Measurements from ENCODE around the gene GPATCH3. TPM values are rescaled to one million over a fixed set of nuclear protein-coding genes. Genes with fewer than 3 reads are reported as not detected.
"Not testable (repeated sequence)": the region's sequence is repeated elsewhere in the genome, so short reads cannot be mapped to it uniquely, and the experiment has no call there.

Gene GPATCH3
- total RNA-seq, 1 donor from 2014 or later, result 8.2 TPM

DNA sequence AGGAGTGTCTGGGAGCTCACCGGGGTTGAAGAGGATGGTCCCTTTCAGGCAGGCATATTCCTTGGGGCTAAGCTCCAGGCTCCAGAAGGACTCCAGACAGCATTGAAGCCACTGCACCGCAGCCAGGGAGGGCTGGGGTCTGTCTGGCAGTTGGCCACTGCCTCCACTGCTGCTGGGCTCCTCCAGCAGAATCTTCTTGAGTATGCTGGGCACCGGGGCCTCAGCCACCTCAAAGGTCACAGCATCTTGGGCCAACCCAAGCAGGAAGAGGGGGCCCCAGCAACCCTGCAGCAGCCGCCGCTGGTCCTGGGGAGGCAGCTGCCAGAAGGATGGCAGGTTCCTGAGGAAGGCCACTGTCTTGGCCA, 13.1 kb upstream of the GPATCH3 start:
- DNase-seq (ENCODE audit: low read depth in 2 of 2), result no peak

- no peak for DNase-seq (ENCODE audit: low read depth in 2 of 2)
Measured at GRCh38 chr1:26912147-26912490, 11.9 kb upstream of the GPATCH3 start.

DNA sequence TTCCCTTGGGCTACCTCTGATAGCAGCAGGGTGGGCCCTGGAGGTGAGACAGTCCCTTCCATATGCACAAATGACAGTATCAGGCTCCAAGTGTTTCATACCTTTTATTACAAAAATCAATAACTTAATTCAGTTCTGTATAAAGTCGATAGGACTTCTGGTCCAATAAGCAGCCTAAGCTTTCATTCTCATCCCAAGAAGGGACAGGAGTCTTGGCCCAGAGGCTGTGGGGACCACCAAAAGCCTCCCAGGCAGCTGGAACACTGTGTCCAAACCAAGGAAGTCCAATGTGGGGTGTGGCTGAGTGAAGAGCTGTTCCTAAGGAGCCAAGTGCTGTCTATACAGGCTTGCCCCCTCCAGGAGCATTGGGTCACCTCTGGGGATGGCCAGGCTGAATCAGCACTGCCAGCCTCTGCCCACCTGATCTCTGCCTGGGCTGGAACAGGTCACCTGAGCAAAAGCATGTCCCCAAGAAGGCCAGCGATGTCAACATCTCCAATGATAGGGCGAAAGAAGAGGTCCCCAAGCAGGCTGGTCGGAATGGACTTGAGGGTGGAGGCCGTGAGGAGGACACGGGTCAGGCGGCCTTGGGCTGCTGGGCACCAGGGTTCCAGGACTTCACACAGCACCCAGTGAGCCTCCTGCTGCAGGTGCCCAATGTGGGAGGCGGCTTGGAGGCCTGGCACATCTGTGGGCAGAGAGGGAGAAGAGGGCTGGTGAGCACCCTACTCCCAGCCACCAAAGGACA, 11.3 kb upstream of the GPATCH3 start:
- DNase-seq (ENCODE audit: low read depth in 2 of 2), result no peak

- no peak for DNase-seq (ENCODE audit: low read depth in 2 of 2)
Measured at GRCh38 chr1:26910343-26911160, 10.3 kb upstream of the GPATCH3 start.

GRCh38 chr1:26909951-26910342, 9.7 kb upstream of the GPATCH3 start:
- no peak for DNase-seq (ENCODE audit: low read depth in 2 of 2)

DNA sequence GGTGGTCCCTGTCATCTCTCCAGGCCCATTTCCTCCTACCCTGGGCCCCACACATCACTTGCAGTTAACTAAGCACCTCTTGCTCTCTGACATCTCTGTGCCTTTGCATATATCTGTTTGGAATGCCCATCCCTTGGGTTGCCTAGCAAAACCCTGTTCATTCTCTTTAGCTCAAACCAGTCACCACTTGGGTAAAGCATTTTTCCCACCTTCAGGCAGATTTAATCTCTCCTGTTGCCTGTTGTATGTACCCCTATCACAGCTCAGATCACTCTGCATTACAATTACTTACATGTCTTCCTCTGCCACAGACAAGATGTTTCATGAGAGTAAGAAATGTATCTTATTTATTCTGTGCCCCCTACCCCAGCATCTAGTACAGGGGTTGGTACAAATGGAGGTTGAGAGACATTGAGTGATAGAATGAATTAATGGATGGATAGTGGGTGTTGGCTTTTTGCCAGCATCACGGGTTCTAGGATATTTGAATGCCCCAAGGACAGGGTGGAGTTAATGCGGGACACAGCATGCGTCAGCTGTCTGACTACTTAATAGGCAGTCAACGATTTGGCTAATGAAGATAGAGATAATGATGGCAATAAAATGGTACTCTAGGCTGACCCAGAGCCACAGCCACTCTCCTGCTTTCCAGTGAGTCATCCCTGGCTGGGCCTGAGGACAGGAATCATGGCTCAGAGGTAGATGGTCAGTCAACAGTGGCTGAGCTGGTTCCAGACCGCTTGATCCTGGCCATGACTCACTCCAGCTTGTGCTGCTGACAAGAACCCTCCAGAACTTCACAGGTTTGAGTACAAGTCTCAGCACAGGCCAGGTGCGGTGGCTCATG, 7.0 kb upstream of the GPATCH3 start:
- DNase-seq (ENCODE audit: low read depth in 2 of 2), result peak in 1 of 2 donors; percentile 71

GRCh38 chr1:26900815-26901511, 696 bp upstream of the GPATCH3 start:
- no peak for DNase-seq (ENCODE audit: low read depth in 2 of 2)

- no peak for DNase-seq (ENCODE audit: low read depth in 2 of 2)
Measured at GRCh38 chr1:26897351-26897750, 2.9 kb downstream of the GPATCH3 start.

DNA sequence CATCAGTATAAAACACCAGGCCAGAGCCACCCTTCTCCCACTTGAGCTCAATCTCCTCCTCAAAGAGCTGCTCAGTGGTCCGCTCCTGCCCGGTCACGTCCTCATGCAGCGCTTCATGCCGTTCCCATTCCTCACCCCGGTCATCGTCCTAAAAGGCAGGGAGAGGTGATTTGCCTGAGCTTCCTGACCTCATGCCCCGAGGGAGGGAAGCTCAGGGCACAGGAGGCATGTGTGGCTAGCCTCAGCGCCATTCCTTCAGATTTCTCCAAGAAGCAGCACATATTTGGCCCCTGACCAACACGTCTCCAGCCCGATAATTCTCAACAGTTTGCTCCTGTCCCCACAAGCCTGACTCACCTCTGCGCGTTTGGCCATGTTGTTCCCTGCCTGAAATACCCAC, 6.0 kb downstream of the GPATCH3 start:
- no peak for DNase-seq (ENCODE audit: low read depth in 2 of 2)

- DNase-seq (ENCODE audit: low read depth in 2 of 2), result no peak
Measured at GRCh38 chr1:26890467-26890796, 9.8 kb downstream of the GPATCH3 start.

DNA sequence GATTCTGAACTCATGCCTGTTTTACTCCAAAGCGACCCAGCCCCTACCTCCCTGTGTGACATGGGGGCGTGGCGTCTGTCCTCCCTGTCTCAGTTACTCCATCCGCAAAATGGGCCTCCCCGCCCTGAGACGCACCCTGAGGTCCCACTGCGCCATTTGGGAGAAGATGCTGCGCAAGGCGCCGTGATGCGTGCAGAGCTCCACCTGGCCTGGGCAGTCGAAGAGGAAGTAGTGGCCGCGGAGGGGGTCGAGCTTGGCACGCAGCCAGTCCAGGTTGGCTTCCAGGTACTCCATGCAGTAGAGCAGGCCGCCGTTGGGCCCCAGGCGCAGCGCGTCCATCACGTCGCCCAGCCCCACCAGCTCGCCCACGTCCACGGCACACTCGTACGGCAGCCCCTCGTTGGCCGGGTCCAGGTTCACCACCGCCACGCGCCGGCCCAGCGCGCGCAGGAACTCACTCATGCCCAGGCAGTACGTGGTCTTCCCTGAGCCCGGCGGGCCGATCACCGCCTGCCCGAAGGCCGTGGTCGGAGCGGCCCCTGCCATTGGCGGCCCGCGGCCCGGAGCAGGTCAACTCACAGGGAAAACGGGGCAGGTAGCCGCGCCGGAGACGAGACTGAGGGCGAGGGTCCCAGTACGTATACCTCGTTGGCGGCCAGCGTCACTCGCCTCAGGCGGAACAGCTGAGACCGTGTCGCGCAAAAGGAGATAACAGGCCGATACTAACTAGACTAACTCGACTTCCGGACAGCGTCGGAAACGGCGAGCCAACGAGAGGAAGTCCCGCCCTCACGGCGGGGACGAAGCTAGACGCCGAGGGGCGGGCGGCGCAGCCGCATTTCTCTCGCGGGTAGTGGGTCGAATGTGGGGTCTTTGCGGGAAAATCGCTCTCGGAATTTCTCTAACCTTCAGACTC, 10.5 kb downstream of the GPATCH3 start, which contains the start of gene GPN2:
TSS of gene GPN2 (minus strand) at position 733 of the 916 bp plus-strand sequence. CDS start at position 546, 187 bp downstream.
- DNase-seq (ENCODE audit: low read depth in 2 of 2), result peak; percentile 65 to 86

DNA sequence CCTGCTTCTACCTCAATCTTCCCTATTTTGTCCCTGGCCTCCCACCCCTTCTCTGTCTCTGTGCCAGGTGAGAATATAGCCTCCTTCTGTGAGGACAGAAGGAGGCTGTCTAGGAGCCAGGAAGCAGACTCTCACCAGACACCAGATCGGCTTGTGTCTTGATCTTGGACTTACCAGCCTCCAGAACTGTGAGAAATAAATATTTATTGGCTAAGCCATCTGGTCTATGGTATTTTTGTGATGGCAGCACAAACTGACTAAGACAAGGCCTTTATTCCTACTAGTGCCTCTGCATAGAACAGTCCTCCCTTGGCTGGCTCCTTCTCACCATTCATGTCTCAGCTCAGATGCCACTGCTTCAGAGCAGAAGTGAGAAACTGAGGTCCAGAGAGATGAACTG, 12.0 kb downstream of the GPATCH3 start:
- no peak for DNase-seq (ENCODE audit: low read depth in 2 of 2)

DNA sequence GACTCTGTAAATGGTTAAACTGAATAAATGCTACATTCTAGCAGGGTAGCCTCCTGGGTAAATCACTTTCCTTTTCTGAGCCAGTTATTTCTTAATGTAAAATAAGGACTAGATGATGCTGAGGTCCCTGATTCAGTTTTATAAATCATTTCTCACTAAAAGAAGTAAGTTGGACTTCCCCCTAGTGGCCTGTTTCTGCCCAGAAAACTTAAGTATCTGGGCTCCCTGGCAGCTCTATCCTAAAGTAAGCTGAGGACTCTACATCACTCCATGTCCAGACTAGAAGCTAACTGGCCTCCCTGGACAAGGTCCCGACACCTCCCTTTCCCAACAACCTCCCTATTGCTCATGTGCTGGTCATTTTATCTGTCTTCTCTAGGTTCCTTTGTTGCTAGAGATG, 13.1 kb downstream of the GPATCH3 start:
- DNase-seq (ENCODE audit: low read depth in 2 of 2), result peak in 1 of 2 donors; percentile 46

- no peak for DNase-seq (ENCODE audit: low read depth in 2 of 2)
Measured at GRCh38 chr1:26882696-26883463, 17.4 kb downstream of the GPATCH3 start.

GRCh38 chr1:26881611-26882010, 18.7 kb downstream of the GPATCH3 start:
- DNase-seq (ENCODE audit: low read depth in 2 of 2), result not testable (repeated sequence)

- DNase-seq (ENCODE audit: low read depth in 2 of 2), result no peak
Measured at GRCh38 chr1:26879793-26880192, 20.5 kb downstream of the GPATCH3 start.

DNA sequence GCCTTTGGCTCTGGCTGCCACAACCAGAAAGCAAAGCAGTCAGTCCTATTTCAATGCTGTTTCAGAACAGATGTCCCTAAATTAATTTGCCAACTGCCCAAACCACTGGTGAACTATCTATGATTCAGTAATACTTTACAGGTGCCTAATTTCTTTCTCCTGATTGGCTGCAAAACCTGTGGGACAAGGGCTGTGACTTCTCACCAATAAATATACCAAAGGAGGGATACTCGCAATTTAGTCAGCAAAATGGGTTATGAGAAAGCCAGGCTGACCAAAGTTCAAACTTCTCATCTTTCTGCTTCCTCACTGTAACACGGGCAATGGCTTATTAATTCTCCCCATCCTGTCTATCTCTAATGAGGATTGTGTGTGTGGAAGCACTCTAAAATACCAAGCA, 22.9 kb downstream of the GPATCH3 start:
- DNase-seq (ENCODE audit: low read depth in 2 of 2), result no peak

DNA sequence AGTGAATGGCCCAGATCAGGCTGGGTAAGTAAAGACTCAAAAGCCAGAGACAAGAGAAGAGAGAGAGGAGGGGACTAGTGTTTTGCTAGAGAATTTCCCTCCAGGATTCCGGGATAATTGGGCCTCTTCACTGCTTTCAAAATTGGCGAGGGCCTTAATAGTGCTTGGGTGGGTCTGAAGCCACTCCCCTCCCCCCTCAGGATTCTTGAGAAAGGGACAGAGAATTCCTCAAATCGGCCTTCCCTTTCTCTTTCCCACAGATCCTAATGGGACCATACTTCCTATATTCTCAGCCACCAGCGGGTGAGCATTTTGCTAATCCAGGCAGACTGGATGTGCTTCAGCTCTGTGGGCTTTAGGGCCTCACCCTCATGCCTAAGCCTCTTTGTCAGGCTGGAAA, 25.4 kb downstream of the GPATCH3 start:
- DNase-seq (ENCODE audit: low read depth in 2 of 2), result no peak

DNA sequence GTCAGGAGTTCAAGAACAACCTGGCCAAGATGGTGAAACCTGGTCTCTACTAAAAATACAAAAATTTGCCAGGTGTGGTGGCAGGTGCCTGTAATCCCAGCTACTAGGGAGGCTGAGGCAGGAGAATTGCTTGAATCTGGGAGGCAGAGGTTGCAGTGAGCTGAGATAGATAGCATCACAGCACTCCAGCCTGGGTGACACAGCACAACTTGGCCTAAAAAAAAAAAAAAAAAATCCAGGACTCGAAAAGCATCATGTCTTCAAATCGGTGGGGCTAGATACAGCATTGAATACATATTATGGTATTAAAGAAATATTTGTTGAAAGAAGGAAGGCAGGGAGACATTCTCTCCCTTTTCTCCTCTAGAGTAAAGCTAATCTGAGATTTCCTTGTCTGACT, 27.2 kb downstream of the GPATCH3 start:
- DNase-seq (ENCODE audit: low read depth in 2 of 2), result not testable (repeated sequence)

Measured in dermis microvascular lymphatic vessel endothelial cell (primary cell).